GM18499 (cell line): ENCODE results near the gene ALX4.

Experiments used
- ATAC-seq: cut with Tn5 transposase; IDR thresholded peaks from one replicate; pipeline ENCODE4 v1.9.1; 2021; ENCODE audit warnings: moderate number of reproducible peaks; ENCODE audit not compliant: insufficient read depth, unreplicated experiment

ALX4 gene

GRCh38 chr11:44219830-44220796 is 89.8 kb downstream of the ALX4 start:
- no peak for ATAC-seq

DNA sequence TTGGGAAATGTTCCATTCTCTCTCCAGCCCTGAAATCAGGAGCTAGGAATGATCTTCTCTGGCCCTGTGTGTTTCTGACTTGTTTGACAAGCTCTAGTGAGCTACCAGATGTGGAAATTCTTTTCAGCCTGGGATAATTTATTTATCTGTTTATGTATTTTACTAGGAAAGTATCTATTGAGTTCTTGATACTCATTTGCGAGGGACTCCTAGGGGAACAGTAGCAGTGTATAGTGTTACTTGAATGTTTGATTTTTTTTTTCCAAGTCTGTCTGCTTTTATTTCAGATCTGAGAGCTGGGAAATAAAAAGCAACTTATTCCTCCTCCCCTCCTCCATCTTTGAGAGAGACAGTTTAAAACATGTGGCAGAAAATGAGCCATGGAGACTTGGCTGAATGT is 92.5 kb downstream of the ALX4 start:
- no peak for ATAC-seq

GRCh38 chr11:44213148-44213547 is 96.8 kb downstream of the ALX4 start:
- no peak for ATAC-seq

DNA sequence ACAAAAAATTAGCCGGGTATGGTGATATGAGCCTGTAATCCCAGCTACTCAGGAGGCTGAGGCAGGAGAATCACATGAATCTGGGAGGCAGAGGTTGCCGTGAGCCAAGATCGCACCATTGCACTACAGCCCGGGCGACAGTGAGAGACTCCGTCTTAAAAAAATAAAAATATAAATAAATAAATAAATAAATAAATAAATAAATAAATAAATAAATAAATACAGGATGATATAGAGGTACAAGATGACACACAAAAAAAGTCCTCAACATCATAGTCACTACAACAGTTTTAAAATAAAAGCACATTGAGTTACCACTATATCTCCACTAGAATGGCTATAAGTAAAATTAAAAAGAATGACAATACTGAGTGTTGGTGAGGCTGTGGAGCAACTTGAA is 97.8 kb downstream of the ALX4 start:
- ATAC-seq: no peak
